ENCODE data around the gene XYLT2. TPM values are rescaled to one million over a fixed set of nuclear protein-coding genes. Genes with fewer than 3 reads are reported as not detected.

Gene XYLT2
- total RNA-seq, 2 donors from 2014 or later: 15.6 to 28.5 TPM

DNA sequence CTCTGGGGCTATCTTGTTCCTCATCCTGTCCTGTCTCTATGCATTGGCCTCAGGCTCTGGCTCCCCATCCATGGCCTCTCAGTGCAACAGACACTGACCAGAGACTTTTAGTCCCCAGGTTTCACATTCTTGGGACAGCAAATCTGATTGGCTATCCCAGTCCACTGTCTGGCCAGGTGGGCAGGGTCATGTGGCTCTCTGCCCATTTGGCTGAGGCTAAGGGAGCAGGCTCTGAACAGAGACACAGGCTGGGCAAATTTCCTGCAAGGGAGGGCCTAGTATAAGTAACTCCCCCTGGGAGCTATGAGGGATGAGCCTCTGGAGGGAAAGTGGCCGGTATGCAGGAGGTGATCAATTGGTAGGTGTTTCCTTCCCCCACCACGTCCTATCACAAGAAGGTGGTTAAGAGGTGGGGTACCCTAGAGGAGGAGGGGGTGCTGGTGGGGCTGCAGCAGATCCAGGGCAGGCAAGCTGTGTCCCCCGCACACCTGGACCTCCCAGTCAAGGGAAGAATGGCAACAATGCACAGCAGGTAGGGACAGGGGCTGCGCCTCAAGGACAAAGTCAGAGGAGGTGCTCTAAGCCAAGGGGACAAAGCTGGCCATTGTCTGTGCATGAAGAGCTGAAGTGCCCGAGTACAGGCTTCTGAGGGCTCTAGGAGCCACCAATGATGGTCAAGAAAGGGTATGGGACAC lies 13.2 kb downstream of the XYLT2 start:
- no peaks in the 10 kb centered on the region for H3K27me3 ChIP-seq
- no peaks in the 10 kb centered on the region for H3K9me3 ChIP-seq
- H3K4me3 ChIP-seq: no peak overlapping the region
- peaks cover 7% of the 10 kb centered on the region for H3K36me3 ChIP-seq
- H3K9ac ChIP-seq (ENCODE audit: low read depth in 2 of 2, low read length in 2 of 2): peak overlapping the region in 1 of 2 donors; percentile 19
- no peak for DNase-seq
- no peak overlapping the region for H3K27ac ChIP-seq
- intact Hi-C loops (cut with DNase I): no loop called here
- TF ChIP-seq, protein P1, sequence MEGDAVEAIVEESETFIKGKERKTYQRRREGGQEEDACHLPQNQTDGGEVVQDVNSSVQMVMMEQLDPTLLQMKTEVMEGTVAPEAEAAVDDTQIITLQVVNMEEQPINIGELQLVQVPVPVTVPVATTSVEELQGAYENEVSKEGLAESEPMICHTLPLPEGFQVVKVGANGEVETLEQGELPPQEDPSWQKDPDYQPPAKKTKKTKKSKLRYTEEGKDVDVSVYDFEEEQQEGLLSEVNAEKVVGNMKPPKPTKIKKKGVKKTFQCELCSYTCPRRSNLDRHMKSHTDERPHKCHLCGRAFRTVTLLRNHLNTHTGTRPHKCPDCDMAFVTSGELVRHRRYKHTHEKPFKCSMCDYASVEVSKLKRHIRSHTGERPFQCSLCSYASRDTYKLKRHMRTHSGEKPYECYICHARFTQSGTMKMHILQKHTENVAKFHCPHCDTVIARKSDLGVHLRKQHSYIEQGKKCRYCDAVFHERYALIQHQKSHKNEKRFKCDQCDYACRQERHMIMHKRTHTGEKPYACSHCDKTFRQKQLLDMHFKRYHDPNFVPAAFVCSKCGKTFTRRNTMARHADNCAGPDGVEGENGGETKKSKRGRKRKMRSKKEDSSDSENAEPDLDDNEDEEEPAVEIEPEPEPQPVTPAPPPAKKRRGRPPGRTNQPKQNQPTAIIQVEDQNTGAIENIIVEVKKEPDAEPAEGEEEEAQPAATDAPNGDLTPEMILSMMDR (IDR thresholded peaks at IDR 0.05): no peak
- H3K4me1 ChIP-seq: peaks cover 5% of the 10 kb centered on the region

- intact Hi-C loops (cut with DNase I): loop anchor here (5.0 kb wide), 1 partner anchor 37 kb away; the partner anchor contains the start of gene LRRC59
- H3K27ac ChIP-seq: no peak overlapping the region
- no peaks in the 10 kb centered on the region for H3K9me3 ChIP-seq
- H3K4me3 ChIP-seq: no peak overlapping the region
- no peaks in the 10 kb centered on the region for H3K27me3 ChIP-seq
- peaks cover 5% of the 10 kb centered on the region for H3K4me1 ChIP-seq
- DNase-seq: no peak
- TF ChIP-seq, protein P1 (IDR thresholded peaks at IDR 0.05): no peak
- no peak overlapping the region for H3K9ac ChIP-seq (ENCODE audit: low read depth in 2 of 2, low read length in 2 of 2)
- H3K36me3 ChIP-seq: peaks cover 7% of the 10 kb centered on the region
These were observed 14.1 kb downstream of the XYLT2 start for GRCh38 chr17:50359998-50360461.

GRCh38 chr17:50360486-50361115 lies 14.7 kb downstream of the XYLT2 start:
- DNase-seq: no peak
- no peak overlapping the region for H3K27ac ChIP-seq
- peaks cover 7% of the 10 kb centered on the region for H3K36me3 ChIP-seq

DNA sequence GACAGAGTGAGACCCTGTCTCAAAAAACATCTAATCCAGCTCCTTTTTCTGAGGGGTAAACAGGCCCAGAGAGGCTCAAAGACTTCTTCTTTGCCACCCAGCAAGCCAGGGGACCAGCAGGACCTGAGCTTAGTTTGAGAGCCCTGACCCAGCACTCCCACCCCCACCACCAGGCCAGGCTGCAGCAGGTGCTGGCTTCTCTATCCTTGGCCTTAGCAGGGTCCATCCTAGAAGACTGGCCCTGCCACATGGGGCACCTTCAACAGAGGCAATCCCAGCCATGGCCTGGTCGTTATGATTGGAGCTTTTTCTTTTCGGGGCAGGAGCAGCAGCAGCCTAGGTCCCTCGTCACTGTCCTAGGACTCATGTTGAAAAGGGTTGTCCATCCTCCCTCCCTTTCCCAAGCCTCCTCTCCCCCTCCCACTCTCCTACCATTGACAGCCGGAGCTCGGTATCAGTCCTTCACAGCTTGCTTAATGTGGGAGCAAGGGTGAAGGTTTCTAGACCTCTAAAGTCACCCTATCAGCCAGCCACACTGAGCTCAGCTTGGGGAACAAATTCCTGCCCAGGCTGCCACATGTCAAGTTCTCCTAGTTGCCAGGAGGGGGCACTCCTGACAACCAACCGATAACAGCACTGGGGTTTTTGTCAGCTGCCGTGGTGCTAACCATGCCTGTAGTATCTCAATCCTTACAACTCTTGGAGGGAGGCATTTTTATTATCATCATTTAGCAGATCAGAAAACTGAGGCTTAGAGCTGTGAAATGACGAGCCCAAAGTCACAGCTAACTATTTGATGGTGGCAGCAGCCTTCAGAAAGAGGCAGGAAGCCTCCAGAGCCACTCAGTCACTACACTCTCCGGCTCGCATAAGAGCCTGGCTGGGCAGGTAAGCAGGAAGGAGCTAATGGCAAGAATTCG lies 15.9 kb downstream of the XYLT2 start:
- Histone ChIP-seq H3K9me3 (no peaks in the 10 kb centered on the region), H3K4me3 (no peak overlapping the region), H3K36me3 (peaks cover 5% of the 10 kb centered on the region), H3K27ac (no peak overlapping the region), H3K27me3 (no peaks in the 10 kb centered on the region), H3K4me1 (peaks cover 5% of the 10 kb centered on the region), H3K9ac (ENCODE audit: low read depth in 2 of 2, low read length in 2 of 2) (peak overlapping the region; percentile 3 to 18)
- TF ChIP-seq, protein P1 (IDR thresholded peaks at IDR 0.05): peak; percentile 85
- intact Hi-C loops (cut with DNase I): loop anchor here (2.0 to 5.0 kb wide), 2 partner anchors 35 to 117 kb away; partner anchors contain the start of genes LRRC59 and RSAD1
- peak; percentile 67 for DNase-seq

More at GRCh38 chr17:50360486-50361115, 14.7 kb downstream of the XYLT2 start:
- TF ChIP-seq, protein P1 (IDR thresholded peaks at IDR 0.05): no peak
- intact Hi-C loops (cut with DNase I): loop anchor here (5.0 kb wide), 1 partner anchor 37 kb away; the partner anchor contains the start of gene LRRC59
- H3K4me3 ChIP-seq: no peak overlapping the region
- peaks cover 5% of the 10 kb centered on the region for H3K4me1 ChIP-seq
- H3K27me3 ChIP-seq: no peaks in the 10 kb centered on the region
- H3K9me3 ChIP-seq: no peaks in the 10 kb centered on the region
- no peak overlapping the region for H3K9ac ChIP-seq (ENCODE audit: low read depth in 2 of 2, low read length in 2 of 2)

- Histone ChIP-seq H3K27ac (no peak overlapping the region), H3K36me3 (peaks cover 9% of the 10 kb centered on the region), H3K9me3 (no peaks in the 10 kb centered on the region), H3K27me3 (no peaks in the 10 kb centered on the region), H3K4me3 (no peak overlapping the region), H3K4me1 (peaks cover 5% of the 10 kb centered on the region), H3K9ac (ENCODE audit: low read depth in 2 of 2, low read length in 2 of 2) (no peak overlapping the region)
- TF ChIP-seq, protein P1 (IDR thresholded peaks at IDR 0.05): no peak
- no peak for DNase-seq
- intact Hi-C loops (cut with DNase I): loop anchor here (2.0 to 5.0 kb wide), 2 partner anchors 35 to 116 kb away; partner anchors contain the start of genes LRRC59 and RSAD1
These were observed 16.7 kb downstream of the XYLT2 start for GRCh38 chr17:50362661-50363060.
